ENCODE measurements around the gene P4HA1.

GRCh38 chr10:73119952-73120351 lies 23.3 kb upstream of the P4HA1 start:
- TF ChIP-seq, protein P1, sequence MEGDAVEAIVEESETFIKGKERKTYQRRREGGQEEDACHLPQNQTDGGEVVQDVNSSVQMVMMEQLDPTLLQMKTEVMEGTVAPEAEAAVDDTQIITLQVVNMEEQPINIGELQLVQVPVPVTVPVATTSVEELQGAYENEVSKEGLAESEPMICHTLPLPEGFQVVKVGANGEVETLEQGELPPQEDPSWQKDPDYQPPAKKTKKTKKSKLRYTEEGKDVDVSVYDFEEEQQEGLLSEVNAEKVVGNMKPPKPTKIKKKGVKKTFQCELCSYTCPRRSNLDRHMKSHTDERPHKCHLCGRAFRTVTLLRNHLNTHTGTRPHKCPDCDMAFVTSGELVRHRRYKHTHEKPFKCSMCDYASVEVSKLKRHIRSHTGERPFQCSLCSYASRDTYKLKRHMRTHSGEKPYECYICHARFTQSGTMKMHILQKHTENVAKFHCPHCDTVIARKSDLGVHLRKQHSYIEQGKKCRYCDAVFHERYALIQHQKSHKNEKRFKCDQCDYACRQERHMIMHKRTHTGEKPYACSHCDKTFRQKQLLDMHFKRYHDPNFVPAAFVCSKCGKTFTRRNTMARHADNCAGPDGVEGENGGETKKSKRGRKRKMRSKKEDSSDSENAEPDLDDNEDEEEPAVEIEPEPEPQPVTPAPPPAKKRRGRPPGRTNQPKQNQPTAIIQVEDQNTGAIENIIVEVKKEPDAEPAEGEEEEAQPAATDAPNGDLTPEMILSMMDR (conservative IDR thresholded peaks at IDR 0.05; ENCODE audit: low read length), result no peak
- no peak for TF ChIP-seq EZH2phosphoT487 (IDR thresholded peaks at IDR 0.05; ENCODE audit: borderline replicate concordance, low read depth, low read length)

Measured in OCI-LY7 (cell line).